Caco-2 (cell line): ENCODE results near the gene SLC20A1. TPM values are rescaled to one million over a fixed set of nuclear protein-coding genes. Genes with fewer than 3 reads are reported as not detected.

Experiments used
- BruUV-seq: library from RNA; stranded (reverse); fragments of 400-500 nt; replicated peaks from 2 replicates; lab custom pipeline; 2021; lab: Mats Ljungman, UMichigan
- CTCF ChIA-PET: fragments of 300-600 bp; sonication (Branson Sonifier 250); formaldehyde crosslinking; loops from one replicate; lab custom pipeline; 2022; ENCODE audit warnings: antibody characterized with exemption; lab: Charles Lee
- POLR2A ChIA-PET: fragments of 300-600 bp; sonication (Branson Sonifier 250); formaldehyde crosslinking; loops from one replicate; lab custom pipeline; 2022; ENCODE audit warnings: antibody characterized with exemption; lab: Charles Lee
- DNase-seq, 2 experiments: peaks; one replicate each; pipeline versions ENCODE4 v3.0.0 to v3.0.0-alpha.2; 2020 to 2022
- H3K27me3 ChIP-seq: replicated peaks from 2 replicates; pipeline ENCODE4 v1.6.0; 2011; ENCODE audit warnings: low read length; ENCODE audit not compliant: control insufficient read depth, insufficient read depth
- H3K36me3 ChIP-seq: 2 replicates; pipeline ENCODE4 v1.5.1; 2011; ENCODE audit warnings: low read length; ENCODE audit not compliant: control insufficient read depth, insufficient read depth
- H3K4me1 ChIP-seq: fragments of 250-450 bp; sonication (Bioruptor Pico); 2 replicates; pipeline ENCODE4 v1.5.1; 2020; ENCODE audit warnings: mild to moderate bottlenecking
- H3K4me3 ChIP-seq: 2 replicates; pipeline ENCODE4 v1.5.1; 2011; ENCODE audit warnings: low read depth, mild to moderate bottlenecking, control low read depth, low read length
- H3K9me3 ChIP-seq: fragments of 250-450 bp; sonication (Bioruptor Pico); 2 replicates; pipeline ENCODE4 v1.5.1; 2020; ENCODE audit warnings: mild to moderate bottlenecking, moderate library complexity
- H3K27ac Mint-ChIP-seq: one replicate; pipeline ENCODE4 v1.8.0; 2022; ENCODE audit warnings: mixed read lengths; ENCODE audit not compliant: unreplicated experiment
- H3K27me3 Mint-ChIP-seq: one replicate; pipeline ENCODE4 v1.8.0; 2022; ENCODE audit warnings: mixed read lengths; ENCODE audit not compliant: insufficient read depth, unreplicated experiment
- H3K36me3 Mint-ChIP-seq: one replicate; pipeline ENCODE4 v1.8.0; 2022; ENCODE audit warnings: mild to moderate bottlenecking, mixed read lengths; ENCODE audit not compliant: insufficient read depth, unreplicated experiment
- H3K4me1 Mint-ChIP-seq: one replicate; pipeline ENCODE4 v1.8.0; 2022; ENCODE audit warnings: low read depth, mixed read lengths; ENCODE audit not compliant: unreplicated experiment
- H3K4me3 Mint-ChIP-seq: one replicate; pipeline ENCODE4 v1.8.0; 2022; ENCODE audit warnings: mild to moderate bottlenecking, moderate library complexity, mixed read lengths; ENCODE audit not compliant: unreplicated experiment
- H3K9me3 Mint-ChIP-seq: one replicate; pipeline ENCODE4 v1.8.0; 2022; ENCODE audit warnings: mixed read lengths; ENCODE audit not compliant: unreplicated experiment
- CTCF ChIP-seq, 2 experiments: fragments of 200-600 bp in 1 of 2; IDR thresholded peaks; 1 replicate in 1 of 2; 2 replicates in 1 of 2; pipeline versions ENCODE4 v1.5.1 to v1.8.0; 2011 to 2022; ENCODE audit warnings: antibody characterized with exemption in 1 of 2, control low read depth in 1 of 2, inconsistent platforms in 1 of 2, low read depth in 1 of 2, low read length in 1 of 2, mild to moderate bottlenecking in 1 of 2, moderate library complexity in 1 of 2; ENCODE audit not compliant: insufficient read depth in 1 of 2, severe bottlenecking in 1 of 2, unreplicated experiment in 1 of 2
- intact Hi-C: fragments of 100-400 bp; cut with micrococcal nuclease; formaldehyde crosslinking; loops from one replicate; pipeline ENCODE4 v1.10.0; 2022; ENCODE audit not compliant: unreplicated experiment
- total RNA-seq: library from RNA; stranded (reverse); gene quantifications from 2 replicates; pipeline ENCODE4 v1.2.3, GENCODE V29; 2022

The SLC20A1 gene
- total RNA-seq, 1 experiment from 2014 or later, result 91.1 TPM

GRCh38 chr2:112693596-112693995 lies 47.9 kb downstream of the SLC20A1 start:
- no peak overlapping the region for H3K27ac Mint-ChIP-seq
- no peak for TF ChIP-seq CTCF (IDR thresholded peaks at IDR 0.05; ENCODE audit: insufficient read depth in 1 of 2, low read depth in 1 of 2, low read length in 1 of 2, severe bottlenecking in 1 of 2, unreplicated experiment in 1 of 2)
- intact Hi-C loops, result loop anchor here (5.0 kb wide), 1 partner anchor 46 kb away; the partner anchor contains the start of gene SLC20A1
- Histone ChIP-seq H3K4me3 (no peak overlapping the region), H3K9me3 (no peaks in the 10 kb centered on the region), H3K27me3 (no peaks in the 10 kb centered on the region), H3K4me1 (peaks cover 10% of the 10 kb centered on the region), H3K36me3 (no peaks in the 10 kb centered on the region)
- ChIA-PET CTCF (interaction anchor here (1.6 kb wide), 1 partner anchor 48 kb away, joined by 9 read pairs; the partner anchor contains the start of gene SLC20A1), POLR2A (no interaction called here)
- H3K9me3 Mint-ChIP-seq, result no peaks in the 10 kb centered on the region
- H3K36me3 Mint-ChIP-seq, result no peaks in the 10 kb centered on the region
- H3K4me1 Mint-ChIP-seq, result peaks cover 16% of the 10 kb centered on the region
- no peak for DNase-seq
- H3K27me3 Mint-ChIP-seq, result no peaks in the 10 kb centered on the region
- no peak overlapping the region for H3K4me3 Mint-ChIP-seq
- BruUV-seq, result no TSS peak

GRCh38 chr2:112694182-112694581 lies 48.4 kb downstream of the SLC20A1 start:
- CTCF ChIA-PET, result no interaction called here
- Histone ChIP-seq H3K36me3 (no peaks in the 10 kb centered on the region), H3K27me3 (no peaks in the 10 kb centered on the region), H3K4me1 (peaks cover 10% of the 10 kb centered on the region), H3K9me3 (no peaks in the 10 kb centered on the region), H3K4me3 (no peak overlapping the region)
- Mint-ChIP-seq H3K27me3 (no peaks in the 10 kb centered on the region), H3K9me3 (no peaks in the 10 kb centered on the region), H3K36me3 (no peaks in the 10 kb centered on the region), H3K4me1 (peaks cover 16% of the 10 kb centered on the region), H3K4me3 (no peak overlapping the region), H3K27ac (no peak overlapping the region)
- POLR2A ChIA-PET, result no interaction called here
- TF ChIP-seq CTCF (IDR thresholded peaks at IDR 0.05; ENCODE audit: insufficient read depth in 1 of 2, low read depth in 1 of 2, low read length in 1 of 2, severe bottlenecking in 1 of 2, unreplicated experiment in 1 of 2), result no peak
- DNase-seq, result no peak
- BruUV-seq, result no TSS peak
- intact Hi-C loops, result loop anchor here (5.0 kb wide), 1 partner anchor 47 kb away; the partner anchor contains the start of gene SLC20A1

- Mint-ChIP-seq H3K4me1 (no peaks in the 10 kb centered on the region), H3K27me3 (no peaks in the 10 kb centered on the region), H3K9me3 (no peaks in the 10 kb centered on the region), H3K36me3 (no peaks in the 10 kb centered on the region), H3K27ac (no peak overlapping the region), H3K4me3 (no peak overlapping the region)
- ChIA-PET POLR2A (no interaction called here), CTCF (no interaction called here)
- H3K4me1 ChIP-seq, result no peaks in the 10 kb centered on the region
- intact Hi-C loops, result no loop called here
- no peak for DNase-seq
- no peaks in the 10 kb centered on the region for H3K27me3 ChIP-seq
- no peaks in the 10 kb centered on the region for H3K9me3 ChIP-seq
- H3K36me3 ChIP-seq, result no peaks in the 10 kb centered on the region
- BruUV-seq, result no TSS peak
- TF ChIP-seq CTCF (IDR thresholded peaks at IDR 0.05; ENCODE audit: insufficient read depth in 1 of 2, low read depth in 1 of 2, low read length in 1 of 2, severe bottlenecking in 1 of 2, unreplicated experiment in 1 of 2), result no peak
- no peak overlapping the region for H3K4me3 ChIP-seq
Observed at GRCh38 chr2:112698834-112699515, 53.2 kb downstream of the SLC20A1 start.
